Stimulated activated CD4-positive, alpha-beta T cell treated with anti-CD3 and anti-CD28 coated beads, Interleukin-2, amount 100 ng/mL, for 24 hours (primary cell): ENCODE data around the gene EPO.

ENCODE experiments used
- DNase-seq, 2 donors: peaks; one replicate each; pipeline ENCODE4 v3.0.0-alpha.2; 2020

The EPO gene

GRCh38 chr7:100720279-100720670, at the start of gene EPO:
EPO (plus strand) TSS chr7:100720468; CDS start chr7:100720981, 513 bp downstream.
- DNase-seq, result no peak

GRCh38 chr7:100671353-100672327, 48.6 kb upstream of the EPO start:
- no peak for DNase-seq

- DNase-seq, result peak; percentile 99 to 100
These were observed 46.8 kb upstream of the EPO start, which contains the start of gene GNB2 for GRCh38 chr7:100673302-100673941. GNB2 (plus strand) TSS chr7:100673740; CDS start chr7:100676266, 2,526 bp downstream.

GRCh38 chr7:100673942-100674410, 46.3 kb upstream of the EPO start:
- DNase-seq, result peak; percentile 55 to 57

- peak in 1 of 2 donors; percentile 40 for DNase-seq
These were observed 45.7 kb upstream of the EPO start for GRCh38 chr7:100674411-100675104.

GRCh38 chr7:100675105-100675451, 45.2 kb upstream of the EPO start:
- peak; percentile 42 to 51 for DNase-seq

- peak; percentile 77 to 82 for DNase-seq
These were observed 44.5 kb upstream of the EPO start for GRCh38 chr7:100675581-100676350.

- DNase-seq, result no peak
These were observed 43.6 kb upstream of the EPO start for GRCh38 chr7:100676501-100677306.

GRCh38 chr7:100677308-100678267, 42.7 kb upstream of the EPO start:
- DNase-seq, result peak in 1 of 2 donors; percentile 5

- peak in 1 of 2 donors; percentile 18 for DNase-seq
These were observed 41.8 kb upstream of the EPO start for GRCh38 chr7:100678291-100678984.

- peak in 1 of 2 donors; percentile 7 for DNase-seq
These were observed 40.9 kb upstream of the EPO start for GRCh38 chr7:100679129-100679926.

- DNase-seq, result peak in 1 of 2 donors; percentile 4
These were observed 40.2 kb upstream of the EPO start for GRCh38 chr7:100679927-100680575.

GRCh38 chr7:100680576-100681271, 39.5 kb upstream of the EPO start:
- peak in 1 of 2 donors; percentile 18 for DNase-seq

GRCh38 chr7:100681491-100682227, 38.6 kb upstream of the EPO start:
- DNase-seq, result peak in 1 of 2 donors; percentile 2

GRCh38 chr7:100682228-100682741, 38.0 kb upstream of the EPO start:
- peak in 1 of 2 donors; percentile 29 for DNase-seq

- DNase-seq, result no peak
These were observed 37.1 kb upstream of the EPO start for GRCh38 chr7:100682991-100683658.
